Bronchial epithelial cell (primary cell): ENCODE results near the gene CR1L. TPM values are rescaled to one million over a fixed set of nuclear protein-coding genes. Genes with fewer than 3 reads are reported as not detected.
A peak's percentile ranks its signal among the peaks of the same experiment; 100 is the strongest.

ENCODE experiments used
- DNase-seq: peaks from one replicate; pipeline ENCODE4 v3.0.0-alpha.2; 2010; ENCODE audit warnings: low read depth
- FAIRE-seq: peaks from 2 replicates; lab custom pipeline; 2011; peaks lifted over from hg19 to GRCh38; lab: Jason Lieb, UNC
- H3K27me3 ChIP-seq: 2 replicates; pipeline ENCODE4 v1.5.1; 2011; ENCODE audit warnings: low read length; ENCODE audit not compliant: control insufficient read depth, insufficient read depth
- H3K36me3 ChIP-seq: 2 replicates; pipeline ENCODE4 v1.5.1; 2011; ENCODE audit warnings: low read length; ENCODE audit not compliant: control insufficient read depth, insufficient read depth
- H3K4me3 ChIP-seq: 2 replicates; pipeline ENCODE4 v1.5.1; 2011; ENCODE audit warnings: mild to moderate bottlenecking, low read depth, low read length, control low read depth
- CTCF ChIP-seq: IDR thresholded peaks from 2 replicates; pipeline ENCODE4 v1.5.1; 2011; ENCODE audit warnings: mild to moderate bottlenecking, moderate library complexity, low read length, control low read depth, inconsistent platforms; ENCODE audit not compliant: insufficient read depth, severe bottlenecking
- total RNA-seq: library from RNA; depleted of rRNA; stranded (reverse); fragments of >200 nt; gene quantifications from 2 replicates; pipeline ENCODE4 v1.2.1, GENCODE V29; 2014

Gene CR1L
- total RNA-seq, 1 donor from 2014 or later, result not detected

DNA sequence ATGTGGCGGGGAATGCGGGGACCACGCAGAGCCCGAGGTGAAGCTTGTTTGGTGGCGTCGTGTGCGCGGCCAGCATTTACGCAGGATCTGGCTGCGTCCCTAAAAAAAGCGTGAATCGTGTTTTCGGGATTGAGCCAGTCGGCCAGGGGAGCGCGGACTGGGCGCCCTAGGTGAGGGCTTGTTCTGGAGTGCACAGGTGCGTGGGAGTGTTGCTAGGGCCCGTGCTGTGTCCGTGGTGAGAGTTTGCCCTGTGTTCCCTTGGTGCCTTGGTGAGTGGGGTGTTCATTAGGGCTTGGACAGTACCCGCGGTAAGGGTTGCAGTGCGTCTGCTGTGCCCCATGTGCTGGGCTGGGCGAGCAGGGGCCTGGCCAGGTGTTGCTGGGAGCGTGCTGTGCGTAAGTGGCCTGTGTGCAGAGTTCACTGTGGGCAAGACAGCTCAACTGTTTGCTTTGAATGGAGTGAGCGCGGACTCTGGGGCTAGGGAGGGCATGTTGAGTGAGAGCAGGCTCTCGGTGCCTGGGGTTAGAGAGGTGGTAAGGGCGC is 107.6 kb downstream of the CR1L start:
- FAIRE-seq (no peak), DNase-seq (peak; percentile 54)
- H3K27me3 ChIP-seq, result no peaks in the 10 kb centered on the region
- TF ChIP-seq CTCF, result no peak
- H3K4me3 ChIP-seq, result peak overlapping the region; percentile 65
- no peaks in the 10 kb centered on the region for H3K36me3 ChIP-seq

GRCh38 chr1:207753611-207754010 is 108.7 kb downstream of the CR1L start:
- FAIRE-seq (no peak), DNase-seq (no peak)
- TF ChIP-seq CTCF, result no peak

GRCh38 chr1:207754011-207754410 is 109.1 kb downstream of the CR1L start:
- DNase-seq (no peak), FAIRE-seq (no peak)
- H3K27me3 ChIP-seq, result no peaks in the 10 kb centered on the region
- no peak for TF ChIP-seq CTCF
- peaks cover 2% of the 10 kb centered on the region for H3K36me3 ChIP-seq
- peak overlapping the region; percentile 65 for H3K4me3 ChIP-seq

More at GRCh38 chr1:207753611-207754010, 108.7 kb downstream of the CR1L start:
- Histone ChIP-seq H3K4me3 (peak overlapping the region; percentile 65), H3K36me3 (peaks cover 2% of the 10 kb centered on the region), H3K27me3 (no peaks in the 10 kb centered on the region)

DNA sequence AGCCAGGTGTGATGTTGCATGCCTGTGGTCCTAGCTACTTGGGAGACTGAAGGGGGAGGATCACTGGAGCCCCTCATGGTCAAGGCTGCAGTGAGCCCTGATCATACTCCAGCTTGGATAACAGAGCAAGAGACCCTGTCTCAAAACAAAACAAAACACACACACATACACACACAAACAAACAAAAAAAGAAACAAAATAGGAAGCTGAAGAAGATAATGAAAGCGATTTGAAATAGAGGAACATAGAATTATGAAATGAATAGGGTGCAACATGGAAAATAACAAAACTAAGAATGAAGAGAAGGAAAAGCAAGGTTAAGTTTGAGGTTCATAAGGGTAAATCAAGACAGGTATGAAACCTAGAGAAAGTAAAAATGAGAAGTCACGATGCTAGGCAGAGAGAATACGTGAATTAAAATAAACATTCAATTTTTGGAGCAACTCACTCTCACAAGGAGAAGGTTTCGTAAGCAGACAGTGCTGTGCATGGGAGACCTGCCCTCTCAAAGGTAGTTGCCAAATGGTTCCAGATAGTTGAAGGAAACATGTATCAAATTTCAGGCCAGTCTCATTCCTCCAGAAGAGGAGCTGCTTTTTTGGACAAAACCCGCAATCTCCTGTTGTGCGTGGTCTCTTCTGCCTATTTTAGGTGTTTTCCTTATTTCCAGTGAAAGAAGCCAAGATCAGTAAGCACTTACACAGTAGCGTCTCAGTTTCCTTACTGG is 110.2 kb downstream of the CR1L start:
- Histone ChIP-seq H3K4me3 (no peak overlapping the region), H3K36me3 (peaks cover 4% of the 10 kb centered on the region), H3K27me3 (no peaks in the 10 kb centered on the region)
- FAIRE-seq (no peak), DNase-seq (peak; percentile 45)
- TF ChIP-seq CTCF, result no peak

DNA sequence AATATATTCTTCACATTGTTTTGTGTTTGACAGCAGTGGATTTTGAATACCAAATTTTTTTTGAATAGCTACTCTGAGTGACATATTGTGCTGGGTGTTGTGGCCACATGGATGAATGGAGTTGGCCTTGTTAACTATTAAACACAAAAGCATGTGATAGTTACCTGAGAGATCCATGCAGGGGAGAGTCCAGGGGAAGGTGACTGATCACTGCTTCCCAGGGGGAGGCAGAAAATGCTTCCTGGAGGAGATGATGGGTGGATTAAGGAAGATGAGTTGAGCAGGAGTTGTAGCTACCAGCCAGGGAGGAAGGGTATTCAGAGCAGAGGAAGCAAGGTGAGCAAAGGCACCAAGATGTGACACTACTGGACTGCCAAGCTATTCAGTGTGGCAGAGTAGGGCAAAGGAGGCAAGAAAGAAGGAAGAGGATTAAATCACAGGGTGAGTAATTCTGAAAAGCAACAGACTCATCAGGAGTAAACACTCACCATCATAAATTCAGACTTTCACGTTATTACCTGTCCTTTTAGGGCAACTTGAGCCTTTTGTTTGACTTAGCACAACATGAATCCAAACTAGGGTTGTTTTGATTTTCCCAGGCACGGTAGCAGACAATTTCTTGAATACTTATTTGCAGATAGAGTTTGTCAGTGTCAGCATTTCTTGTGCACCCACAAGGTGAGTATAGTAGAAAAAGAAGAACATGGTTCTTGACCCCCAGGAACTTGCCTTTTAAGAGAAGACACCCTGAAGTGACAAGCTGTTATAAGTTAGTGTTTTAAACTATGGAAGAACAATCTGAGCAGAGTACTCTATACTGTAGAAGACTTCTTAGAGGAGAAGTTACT is 111.1 kb downstream of the CR1L start:
- DNase-seq, result peak; percentile 89
- H3K27me3 ChIP-seq, result no peaks in the 10 kb centered on the region
- peaks cover 8% of the 10 kb centered on the region for H3K36me3 ChIP-seq
- FAIRE-seq, result no peak
- H3K4me3 ChIP-seq, result no peak overlapping the region
- TF ChIP-seq CTCF, result no peak
